ENCODE measurements around the gene SLC5A3.

SLC5A3 gene

DNA sequence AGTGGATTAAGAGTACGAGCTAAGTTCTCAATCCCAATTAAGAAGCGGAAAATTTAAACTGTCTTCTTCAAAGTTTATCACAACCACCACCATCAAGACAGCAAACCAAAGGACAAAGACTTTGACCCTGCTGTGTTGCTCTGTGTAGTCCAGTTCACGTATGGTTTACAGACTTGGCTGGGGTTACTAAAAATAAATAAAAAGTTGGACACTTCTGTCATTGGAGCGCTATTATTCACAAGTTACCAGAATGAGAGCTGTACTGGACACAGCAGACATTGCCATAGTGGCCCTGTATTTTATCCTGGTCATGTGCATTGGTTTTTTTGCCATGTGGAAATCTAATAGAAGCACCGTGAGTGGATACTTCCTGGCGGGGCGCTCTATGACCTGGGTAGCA lies 21.6 kb downstream of the SLC5A3 start:
- no peaks in the 10 kb centered on the region for H3K27me3 ChIP-seq (replicated peaks; ENCODE audit: control insufficient read depth, insufficient read depth, low read length)
- DNase-seq (ENCODE audit: extremely low read depth, insufficient read length), result no peak
- TF ChIP-seq, protein P1, sequence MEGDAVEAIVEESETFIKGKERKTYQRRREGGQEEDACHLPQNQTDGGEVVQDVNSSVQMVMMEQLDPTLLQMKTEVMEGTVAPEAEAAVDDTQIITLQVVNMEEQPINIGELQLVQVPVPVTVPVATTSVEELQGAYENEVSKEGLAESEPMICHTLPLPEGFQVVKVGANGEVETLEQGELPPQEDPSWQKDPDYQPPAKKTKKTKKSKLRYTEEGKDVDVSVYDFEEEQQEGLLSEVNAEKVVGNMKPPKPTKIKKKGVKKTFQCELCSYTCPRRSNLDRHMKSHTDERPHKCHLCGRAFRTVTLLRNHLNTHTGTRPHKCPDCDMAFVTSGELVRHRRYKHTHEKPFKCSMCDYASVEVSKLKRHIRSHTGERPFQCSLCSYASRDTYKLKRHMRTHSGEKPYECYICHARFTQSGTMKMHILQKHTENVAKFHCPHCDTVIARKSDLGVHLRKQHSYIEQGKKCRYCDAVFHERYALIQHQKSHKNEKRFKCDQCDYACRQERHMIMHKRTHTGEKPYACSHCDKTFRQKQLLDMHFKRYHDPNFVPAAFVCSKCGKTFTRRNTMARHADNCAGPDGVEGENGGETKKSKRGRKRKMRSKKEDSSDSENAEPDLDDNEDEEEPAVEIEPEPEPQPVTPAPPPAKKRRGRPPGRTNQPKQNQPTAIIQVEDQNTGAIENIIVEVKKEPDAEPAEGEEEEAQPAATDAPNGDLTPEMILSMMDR (IDR thresholded peaks at IDR 0.05; ENCODE audit: insufficient read depth, low read length, poor library complexity, severe bottlenecking), result no peak
- H3K4me3 ChIP-seq (replicated peaks; ENCODE audit: low read depth, low read length), result no peak overlapping the region
- H3K36me3 ChIP-seq (ENCODE audit: control insufficient read depth, insufficient read depth, low read length), result peaks cover 10% of the 10 kb centered on the region

DNA sequence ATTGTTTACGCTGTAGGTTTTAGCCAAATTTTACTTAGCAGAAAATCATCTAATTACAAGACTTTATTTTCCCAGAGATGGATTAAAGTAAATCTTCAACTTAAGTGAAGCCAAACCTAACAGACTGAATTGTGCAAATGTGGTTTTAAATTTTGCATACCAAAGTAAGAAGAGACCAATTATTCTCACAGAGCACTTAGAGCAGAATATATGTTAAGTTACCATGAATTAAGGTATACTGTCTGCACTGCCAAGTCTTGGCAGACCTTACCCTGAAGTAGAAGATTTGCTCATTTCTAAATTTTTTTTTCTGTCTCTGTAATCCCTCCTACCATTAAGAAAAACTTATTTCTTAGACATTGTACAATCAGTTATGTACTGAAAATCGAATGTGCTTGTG lies 24.1 kb downstream of the SLC5A3 start:
- Histone ChIP-seq H3K27me3 (replicated peaks; ENCODE audit: control insufficient read depth, insufficient read depth, low read length) (no peaks in the 10 kb centered on the region), H3K36me3 (ENCODE audit: control insufficient read depth, insufficient read depth, low read length) (peaks cover 11% of the 10 kb centered on the region), H3K4me3 (replicated peaks; ENCODE audit: low read depth, low read length) (no peak overlapping the region)
- TF ChIP-seq, protein P1 (IDR thresholded peaks at IDR 0.05; ENCODE audit: insufficient read depth, low read length, poor library complexity, severe bottlenecking), result no peak
- no peak for DNase-seq (ENCODE audit: extremely low read depth, insufficient read length)

DNA sequence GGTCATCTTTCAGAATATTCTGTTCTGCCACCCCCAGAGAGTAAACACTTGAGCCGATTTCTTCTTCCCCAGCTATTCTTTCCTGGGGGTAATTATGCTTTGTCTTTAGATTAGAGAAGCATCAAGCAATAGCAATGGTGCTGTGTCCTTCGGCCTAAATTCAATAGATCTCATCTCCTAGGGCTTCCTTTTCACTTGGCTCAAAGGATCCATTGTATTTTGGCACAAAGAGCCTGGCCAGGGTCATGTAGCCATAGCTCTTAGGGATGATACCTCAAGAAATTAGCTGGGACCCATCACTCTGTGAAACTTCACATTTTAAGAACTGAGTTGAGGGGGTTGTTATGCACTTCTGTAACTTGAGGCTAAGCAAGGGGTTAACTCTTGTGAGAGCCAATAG lies 27.0 kb downstream of the SLC5A3 start:
- no peak for DNase-seq (ENCODE audit: extremely low read depth, insufficient read length)
- TF ChIP-seq, protein P1 (IDR thresholded peaks at IDR 0.05; ENCODE audit: insufficient read depth, low read length, poor library complexity, severe bottlenecking), result no peak
- Histone ChIP-seq H3K4me3 (replicated peaks; ENCODE audit: low read depth, low read length) (no peak overlapping the region), H3K27me3 (replicated peaks; ENCODE audit: control insufficient read depth, insufficient read depth, low read length) (no peaks in the 10 kb centered on the region), H3K36me3 (ENCODE audit: control insufficient read depth, insufficient read depth, low read length) (peaks cover 10% of the 10 kb centered on the region)

DNA sequence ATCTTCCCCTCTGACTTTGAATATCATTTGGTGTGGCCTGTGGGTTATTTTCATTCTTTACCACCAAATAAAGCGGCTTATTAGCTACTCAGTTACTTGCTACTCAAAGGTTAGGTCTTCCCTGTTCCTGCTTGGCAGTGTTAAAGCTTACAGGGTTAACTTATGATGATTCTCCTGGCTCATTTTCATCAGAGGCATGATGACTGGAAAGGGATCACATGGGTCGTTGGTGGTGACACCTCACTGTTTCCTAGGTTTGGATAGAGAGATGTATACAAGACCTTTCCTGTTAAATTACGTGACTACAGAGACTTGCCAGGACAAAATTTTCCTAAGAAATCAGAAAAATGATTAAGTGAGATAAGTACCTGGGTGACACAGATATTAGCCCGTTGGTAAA lies 27.4 kb downstream of the SLC5A3 start:
- H3K4me3 ChIP-seq (replicated peaks; ENCODE audit: low read depth, low read length), result no peak overlapping the region
- no peaks in the 10 kb centered on the region for H3K27me3 ChIP-seq (replicated peaks; ENCODE audit: control insufficient read depth, insufficient read depth, low read length)
- no peak for DNase-seq (ENCODE audit: extremely low read depth, insufficient read length)
- H3K36me3 ChIP-seq (ENCODE audit: control insufficient read depth, insufficient read depth, low read length), result peaks cover 7% of the 10 kb centered on the region
- TF ChIP-seq, protein P1 (IDR thresholded peaks at IDR 0.05; ENCODE audit: insufficient read depth, low read length, poor library complexity, severe bottlenecking), result no peak

DNA sequence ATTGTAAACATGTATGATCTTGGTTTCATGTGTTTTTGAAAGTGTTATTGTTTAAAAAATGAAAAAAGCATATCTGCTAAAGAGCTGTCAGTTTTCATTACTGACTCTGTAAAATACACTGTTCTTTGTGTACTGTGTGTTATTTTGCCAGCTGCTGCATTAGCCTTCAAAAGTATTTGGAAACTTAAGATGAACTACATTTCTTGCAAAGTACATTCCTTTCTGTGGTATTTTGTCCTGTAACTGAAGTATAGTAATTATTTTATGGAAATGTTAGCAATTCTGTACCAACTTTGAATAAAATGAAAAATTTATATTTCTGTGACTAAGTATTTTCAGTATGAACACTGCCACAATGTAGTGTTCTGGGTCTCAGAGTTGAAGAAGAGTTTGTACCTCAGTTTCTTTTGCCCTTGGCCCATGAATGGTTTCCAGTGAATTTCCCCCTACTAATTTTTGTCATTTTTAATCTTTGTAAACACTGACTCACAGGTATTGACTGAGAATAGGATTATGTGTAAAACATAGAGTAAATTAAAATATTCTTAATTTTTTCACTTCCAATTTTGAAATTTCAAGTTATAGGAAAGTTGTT lies 32.7 kb downstream of the SLC5A3 start:
- DNase-seq (ENCODE audit: extremely low read depth, insufficient read length), result no peak
- TF ChIP-seq, protein P1 (IDR thresholded peaks at IDR 0.05; ENCODE audit: insufficient read depth, low read length, poor library complexity, severe bottlenecking), result no peak
- Histone ChIP-seq H3K27me3 (replicated peaks; ENCODE audit: control insufficient read depth, insufficient read depth, low read length) (no peaks in the 10 kb centered on the region), H3K4me3 (replicated peaks; ENCODE audit: low read depth, low read length) (no peak overlapping the region), H3K36me3 (ENCODE audit: control insufficient read depth, insufficient read depth, low read length) (no peaks in the 10 kb centered on the region; the same call in 1 of the 2 replicates)

- TF ChIP-seq, protein P1 (IDR thresholded peaks at IDR 0.05; ENCODE audit: insufficient read depth, low read length, poor library complexity, severe bottlenecking), result no peak
- no peak for DNase-seq (ENCODE audit: extremely low read depth, insufficient read length)
- Histone ChIP-seq H3K27me3 (replicated peaks; ENCODE audit: control insufficient read depth, insufficient read depth, low read length) (no peaks in the 10 kb centered on the region), H3K4me3 (replicated peaks; ENCODE audit: low read depth, low read length) (no peak overlapping the region), H3K36me3 (ENCODE audit: control insufficient read depth, insufficient read depth, low read length) (no peaks in the 10 kb centered on the region; the same call in 1 of the 2 replicates)
Observed at GRCh38 chr21:34107606-34108005, 34.2 kb downstream of the SLC5A3 start.
